Measurements from ENCODE around the gene EMCN.
"Not testable (repeated sequence)": the region's sequence is repeated elsewhere in the genome, so short reads cannot be mapped to it uniquely, and the experiment has no call there.

The EMCN gene

GRCh38 chr4:100372432-100372831 lies 145.4 kb downstream of the EMCN start:
- no peak for DNase-seq

DNA sequence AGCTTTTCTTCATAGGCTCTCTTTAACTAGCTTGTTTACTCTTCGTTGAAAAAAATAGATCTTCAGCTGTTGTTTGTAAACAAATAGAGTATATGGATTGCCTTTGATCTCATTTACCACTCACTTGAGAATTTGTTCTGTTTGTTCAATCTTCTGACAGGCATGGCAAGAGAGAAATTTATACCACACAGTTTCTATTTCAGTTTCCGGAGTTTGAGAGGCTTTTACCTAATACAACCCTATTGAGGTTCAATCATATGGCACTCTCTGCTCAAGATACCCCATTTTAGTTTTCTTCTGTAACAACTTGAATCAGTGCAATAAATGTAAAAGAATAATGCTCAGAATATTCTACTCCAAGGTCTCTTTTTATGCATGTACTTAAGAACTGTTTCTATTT lies 148.0 kb downstream of the EMCN start:
- DNase-seq = no peak

- DNase-seq = no peak
Observed at GRCh38 chr4:100367451-100367850, 150.4 kb downstream of the EMCN start.

DNA sequence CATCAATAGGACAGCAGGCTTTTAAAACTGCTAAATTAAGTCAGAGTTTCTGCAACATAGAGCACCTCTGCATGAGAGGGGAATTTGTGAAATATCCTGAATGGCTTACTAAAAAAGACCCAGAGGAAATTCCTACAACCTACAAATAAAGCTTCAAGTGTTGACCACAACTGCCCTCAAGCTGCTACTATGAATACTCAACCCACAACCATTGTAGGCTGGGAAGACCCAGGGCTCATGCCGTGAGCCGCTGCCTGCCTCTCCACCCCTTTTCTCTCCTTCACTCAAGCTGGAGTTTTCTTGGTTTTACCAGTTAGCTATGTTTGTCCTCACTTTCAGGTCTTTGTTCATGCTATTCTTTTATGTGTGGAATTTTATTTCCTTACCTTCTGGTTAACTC lies 151.6 kb downstream of the EMCN start:
- no peak for DNase-seq

DNA sequence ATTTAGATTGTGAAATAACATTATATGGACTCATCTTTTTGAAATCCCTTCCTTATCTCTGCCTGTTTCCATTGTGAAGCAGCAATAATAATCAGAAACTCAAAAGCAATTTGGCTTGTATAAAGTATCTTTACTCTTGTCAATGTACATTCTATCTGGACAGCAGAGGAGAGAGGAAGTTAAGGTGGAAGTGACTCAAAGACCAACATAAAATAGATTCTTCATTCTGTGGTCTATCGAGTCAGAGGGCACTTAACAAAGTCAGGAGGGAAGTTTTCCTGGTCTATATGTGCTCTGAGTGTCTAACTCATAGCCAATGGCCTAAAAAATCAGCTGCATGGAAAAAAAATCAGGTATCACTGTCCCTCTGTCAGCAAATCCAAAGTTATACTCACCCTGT lies 155.5 kb downstream of the EMCN start:
- DNase-seq = no peak

DNA sequence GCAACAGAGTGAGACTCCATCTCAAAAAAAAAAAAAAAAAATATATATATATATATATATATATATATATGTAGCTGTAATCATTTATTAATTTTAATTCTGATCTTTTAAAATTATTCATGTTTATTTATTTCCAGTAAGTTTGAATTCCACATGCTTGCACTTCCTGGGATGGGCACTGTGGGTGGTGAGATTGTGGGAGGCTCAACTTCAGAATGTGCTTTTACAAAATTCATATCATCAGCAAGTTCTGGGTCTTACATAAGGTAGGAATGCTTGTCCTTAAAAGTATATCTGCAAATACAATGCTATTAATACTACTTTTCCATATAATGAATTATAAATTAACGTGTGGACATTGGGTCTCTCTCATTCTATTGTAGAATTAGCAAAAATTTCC lies 156.5 kb downstream of the EMCN start:
- no peak for DNase-seq

- no peak for DNase-seq
Observed at GRCh38 chr4:100360211-100360610, 157.6 kb downstream of the EMCN start.

DNA sequence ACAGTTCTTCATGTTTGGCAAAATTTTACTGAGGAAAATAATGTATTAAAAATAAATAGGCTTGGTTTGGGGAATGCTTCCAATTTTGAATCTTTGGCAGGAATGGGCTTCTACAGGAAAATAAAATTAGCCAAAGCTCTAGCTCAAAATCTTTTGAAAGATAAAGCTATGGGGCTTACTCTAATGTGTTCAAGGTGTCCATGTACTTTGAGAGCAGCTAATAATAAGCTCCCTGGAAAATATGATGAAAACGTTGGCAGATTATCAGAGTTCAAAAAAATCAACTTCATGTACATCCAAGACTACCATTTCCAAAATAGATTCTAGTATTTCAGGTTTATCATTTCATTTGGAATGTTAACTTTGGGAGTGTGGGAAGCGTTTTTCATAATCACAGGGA lies 158.4 kb downstream of the EMCN start:
- no peak for DNase-seq

DNA sequence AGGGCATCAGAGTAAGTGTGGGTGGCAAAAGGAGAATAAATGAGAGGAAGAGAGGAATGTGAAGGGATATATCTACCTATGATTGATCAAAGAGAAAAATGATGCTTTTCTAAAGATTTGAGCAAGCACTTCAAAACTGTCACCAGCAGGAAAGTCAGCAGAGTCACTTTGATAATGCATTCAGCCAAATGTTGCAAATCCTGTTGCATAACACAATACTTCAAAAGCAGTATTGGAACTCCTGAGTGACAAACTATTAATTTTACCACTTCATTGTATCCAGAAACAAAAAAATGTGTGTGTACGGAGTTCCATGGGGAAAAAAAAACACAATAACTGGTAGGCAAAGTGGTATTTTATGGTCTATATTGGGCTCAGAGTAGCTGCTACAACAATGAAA lies 160.3 kb downstream of the EMCN start:
- no peak for DNase-seq

DNA sequence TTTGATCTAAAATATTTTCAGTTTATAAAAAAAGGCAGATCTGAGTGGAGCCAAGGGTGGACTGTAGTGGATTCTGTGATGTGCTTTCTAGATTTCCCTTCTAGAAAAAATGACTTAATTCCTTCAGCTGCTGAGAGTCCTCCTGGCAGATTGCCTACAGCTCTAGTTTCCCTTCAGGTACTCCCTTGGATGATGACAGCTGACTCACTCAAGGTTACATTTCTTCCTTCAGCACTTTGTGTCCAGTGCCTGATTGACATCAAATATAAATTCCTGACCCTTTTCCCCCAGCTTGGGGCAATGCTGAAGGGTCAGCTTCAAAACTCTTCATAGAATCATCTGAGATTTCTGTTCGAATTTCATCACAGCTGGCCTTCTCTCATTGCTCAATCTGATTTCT lies 161.7 kb downstream of the EMCN start:
- no peak for DNase-seq

- DNase-seq = not testable (repeated sequence)
Observed at GRCh38 chr4:100352352-100352751, 165.5 kb downstream of the EMCN start.

DNA sequence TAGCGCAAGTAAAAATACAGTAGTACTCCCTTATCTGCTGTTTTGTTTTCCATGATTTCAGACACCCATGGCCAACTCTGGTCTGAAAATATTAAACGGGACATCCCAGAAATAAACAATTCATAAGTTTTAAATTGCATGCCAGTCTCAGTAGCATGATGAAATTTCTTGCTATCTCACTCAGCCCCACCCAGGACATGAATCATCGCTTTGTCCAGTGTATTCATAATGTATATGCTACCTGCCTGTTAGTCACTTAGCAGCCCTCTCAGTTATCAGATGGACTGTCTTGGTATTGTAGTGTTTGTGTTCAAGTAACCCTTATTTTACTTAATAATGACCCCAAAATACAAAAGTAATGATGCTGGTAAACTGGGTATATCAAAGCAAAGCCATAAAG lies 169.3 kb downstream of the EMCN start:
- no peak for DNase-seq

GRCh38 chr4:100347241-100347640 lies 170.6 kb downstream of the EMCN start:
- no peak for DNase-seq

DNA sequence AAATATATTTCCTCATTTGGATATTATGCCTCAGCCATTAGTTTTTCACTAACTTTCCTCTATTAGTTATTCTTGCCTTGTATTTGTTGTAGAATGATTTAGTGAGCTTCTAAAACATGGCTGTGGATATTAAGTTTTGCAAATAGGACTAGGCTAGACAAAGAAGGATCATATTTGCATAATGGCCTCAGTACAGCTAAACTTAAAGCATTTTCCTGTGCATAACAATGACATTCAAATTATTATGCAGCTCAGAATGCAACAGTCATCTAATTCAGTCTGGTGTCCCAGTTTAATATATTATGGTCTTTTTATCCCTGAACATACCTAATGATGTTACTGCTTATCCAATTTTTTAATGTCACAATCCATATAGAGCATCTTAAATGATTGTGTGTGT lies 172.2 kb downstream of the EMCN start:
- no peak for DNase-seq

Measured in NCI-H1436 treated with DMSO at 0.1 percent for 48 hours (cell line).